ENCODE measurements around the gene UBE2R2. TPM values are rescaled to one million over a fixed set of nuclear protein-coding genes. Genes with fewer than 3 reads are reported as not detected.
"Not testable (repeated sequence)": the region's sequence is repeated elsewhere in the genome, so short reads cannot be mapped to it uniquely, and the experiment has no call there.

UBE2R2 gene
- total RNA-seq, 1 experiment from 2014 or later = 31.9 TPM

- no peak for DNase-seq (ENCODE audit: low read depth)
Measured at GRCh38 chr9:33799928-33800704, 16.8 kb upstream of the UBE2R2 start.

GRCh38 chr9:33800886-33801285, 16.1 kb upstream of the UBE2R2 start:
- peak; percentile 83 for DNase-seq (ENCODE audit: low read depth)

GRCh38 chr9:33801943-33802500, 14.9 kb upstream of the UBE2R2 start:
- DNase-seq (ENCODE audit: low read depth) = not testable (repeated sequence)

GRCh38 chr9:33804196-33804595, 12.8 kb upstream of the UBE2R2 start:
- not testable (repeated sequence) for DNase-seq (ENCODE audit: low read depth)

- DNase-seq (ENCODE audit: low read depth) = peak; percentile 53
Measured at GRCh38 chr9:33807156-33807555, 9.8 kb upstream of the UBE2R2 start.

- not testable (repeated sequence) for DNase-seq (ENCODE audit: low read depth)
Measured at GRCh38 chr9:33808979-33809322, 8.0 kb upstream of the UBE2R2 start.

- DNase-seq (ENCODE audit: low read depth) = no peak
Measured at GRCh38 chr9:33809506-33809905, 7.5 kb upstream of the UBE2R2 start.

GRCh38 chr9:33813712-33814641, 3.0 kb upstream of the UBE2R2 start:
- peak; percentile 92 for DNase-seq (ENCODE audit: low read depth)

GRCh38 chr9:33815781-33816180, 1.2 kb upstream of the UBE2R2 start:
- no peak for DNase-seq (ENCODE audit: low read depth)

GRCh38 chr9:33817327-33818166, 587 bp downstream of the UBE2R2 start:
- DNase-seq (ENCODE audit: low read depth) = peak; percentile 79

- peak; percentile 52 for DNase-seq (ENCODE audit: low read depth)
Measured at GRCh38 chr9:33818167-33818846, 1.3 kb downstream of the UBE2R2 start.

- peak; percentile 60 for DNase-seq (ENCODE audit: low read depth)
Measured at GRCh38 chr9:33818847-33819500, 2.0 kb downstream of the UBE2R2 start.

- no peak for DNase-seq (ENCODE audit: low read depth)
Measured at GRCh38 chr9:33820231-33820745, 3.3 kb downstream of the UBE2R2 start.

GRCh38 chr9:33823801-33824200, 6.8 kb downstream of the UBE2R2 start:
- DNase-seq (ENCODE audit: low read depth) = no peak

GRCh38 chr9:33827285-33827684, 10.3 kb downstream of the UBE2R2 start:
- DNase-seq (ENCODE audit: low read depth) = not testable (repeated sequence)

GRCh38 chr9:33829641-33830230, 12.8 kb downstream of the UBE2R2 start:
- DNase-seq (ENCODE audit: low read depth) = not testable (repeated sequence)

- DNase-seq (ENCODE audit: low read depth) = no peak
Measured at GRCh38 chr9:33835625-33836260, 18.8 kb downstream of the UBE2R2 start.

- DNase-seq (ENCODE audit: low read depth) = peak; percentile 75
Measured at GRCh38 chr9:33836261-33836660, 19.3 kb downstream of the UBE2R2 start.

- DNase-seq (ENCODE audit: low read depth) = no peak
Measured at GRCh38 chr9:33837138-33837537, 20.2 kb downstream of the UBE2R2 start.

Measured in M059J (cell line).